Measurements from ENCODE around the gene TAX1BP3. TPM values are rescaled to one million over a fixed set of nuclear protein-coding genes. Genes with fewer than 3 reads are reported as not detected.
A peak's percentile ranks its signal among the peaks of the same experiment; 100 is the strongest.
"Not testable (repeated sequence)": the region's sequence is repeated elsewhere in the genome, so short reads cannot be mapped to it uniquely, and the experiment has no call there.

The TAX1BP3 gene, protein sequence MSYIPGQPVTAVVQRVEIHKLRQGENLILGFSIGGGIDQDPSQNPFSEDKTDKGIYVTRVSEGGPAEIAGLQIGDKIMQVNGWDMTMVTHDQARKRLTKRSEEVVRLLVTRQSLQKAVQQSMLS
- total RNA-seq, result 81.3 and 93.8 TPM in 2 replicates
- long read RNA-seq, transcript TAX1BP3-201 (4 exons, 1,377 nt), result major isoform, 11 of 13 reads
- long read RNA-seq, partial matches to known transcripts, result 2 of 13 reads
- long read RNA-seq, other reads (novel, unspliced or antisense), result 0 of 13 reads

DNA sequence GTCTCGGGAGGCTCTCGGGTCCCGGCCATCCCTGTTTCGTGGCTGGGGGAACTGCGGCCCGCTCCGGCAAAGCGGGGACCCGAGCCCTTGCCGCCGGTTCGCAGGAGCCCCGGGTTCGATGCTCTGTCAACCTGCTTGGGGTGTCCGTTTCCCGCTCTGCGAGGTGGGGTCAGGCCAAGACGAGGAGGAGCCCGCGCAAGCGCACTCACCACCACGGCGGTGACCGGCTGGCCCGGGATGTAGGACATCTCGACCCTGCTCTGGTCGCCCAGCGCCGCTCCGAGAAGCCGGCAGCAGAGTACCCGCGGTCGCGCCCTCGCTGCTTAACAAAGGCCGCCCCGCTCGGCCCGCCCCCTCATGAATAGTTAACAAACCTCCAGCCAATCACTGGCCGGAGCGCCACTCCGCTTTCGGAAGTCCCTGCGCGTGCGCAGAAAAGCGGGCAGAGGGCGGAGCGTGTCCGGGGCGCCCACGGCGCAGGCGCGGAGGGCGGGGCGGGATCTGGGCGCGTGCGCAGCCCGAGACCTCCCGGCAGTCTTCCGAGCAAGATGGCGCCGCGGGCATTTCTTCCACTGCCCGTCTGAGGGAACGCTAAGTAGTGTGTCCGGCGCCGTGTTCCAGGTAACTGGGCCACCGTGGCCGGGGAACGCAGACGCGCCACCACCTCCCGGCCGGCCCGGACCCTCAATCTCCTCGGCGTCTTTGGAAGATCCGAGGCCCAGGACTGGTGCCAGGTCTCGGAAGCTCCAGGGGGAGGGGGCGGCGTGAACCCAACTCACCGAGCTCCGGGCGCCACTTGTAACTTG lies at the start of gene TAX1BP3, which contains the start of gene EMC6:
Gene TAX1BP3 (minus strand): TSS at position 300 of the 806 bp plus-strand sequence. CDS start 52 bp downstream, at position 248.
Gene EMC6 (plus strand): TSS at position 534 of the 806 bp plus-strand sequence. CDS start 335 bp downstream, outside the sequence.
- Mint-ChIP-seq H3K4me1 (ENCODE audit: low read depth) (peaks cover 17% of the 10 kb centered on the region), H3K36me3 (ENCODE audit: insufficient read depth) (peaks cover 5% of the 10 kb centered on the region), H3K27me3 (no peaks in the 10 kb centered on the region), H3K4me3 (ENCODE audit: low read depth) (peak within 1 kb of the TSS; percentile 96), H3K27ac (peak within 1 kb of the TSS; percentile 98), H3K9me3 (ENCODE audit: low read depth) (no peaks in the 10 kb centered on the region)
- DNase-seq (ENCODE audit: low spot score, unreplicated experiment), result peak; percentile 100
- TF ChIP-seq, protein P1, sequence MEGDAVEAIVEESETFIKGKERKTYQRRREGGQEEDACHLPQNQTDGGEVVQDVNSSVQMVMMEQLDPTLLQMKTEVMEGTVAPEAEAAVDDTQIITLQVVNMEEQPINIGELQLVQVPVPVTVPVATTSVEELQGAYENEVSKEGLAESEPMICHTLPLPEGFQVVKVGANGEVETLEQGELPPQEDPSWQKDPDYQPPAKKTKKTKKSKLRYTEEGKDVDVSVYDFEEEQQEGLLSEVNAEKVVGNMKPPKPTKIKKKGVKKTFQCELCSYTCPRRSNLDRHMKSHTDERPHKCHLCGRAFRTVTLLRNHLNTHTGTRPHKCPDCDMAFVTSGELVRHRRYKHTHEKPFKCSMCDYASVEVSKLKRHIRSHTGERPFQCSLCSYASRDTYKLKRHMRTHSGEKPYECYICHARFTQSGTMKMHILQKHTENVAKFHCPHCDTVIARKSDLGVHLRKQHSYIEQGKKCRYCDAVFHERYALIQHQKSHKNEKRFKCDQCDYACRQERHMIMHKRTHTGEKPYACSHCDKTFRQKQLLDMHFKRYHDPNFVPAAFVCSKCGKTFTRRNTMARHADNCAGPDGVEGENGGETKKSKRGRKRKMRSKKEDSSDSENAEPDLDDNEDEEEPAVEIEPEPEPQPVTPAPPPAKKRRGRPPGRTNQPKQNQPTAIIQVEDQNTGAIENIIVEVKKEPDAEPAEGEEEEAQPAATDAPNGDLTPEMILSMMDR (IDR thresholded peaks at IDR 0.05; ENCODE audit: unreplicated experiment), result no peak

DNA sequence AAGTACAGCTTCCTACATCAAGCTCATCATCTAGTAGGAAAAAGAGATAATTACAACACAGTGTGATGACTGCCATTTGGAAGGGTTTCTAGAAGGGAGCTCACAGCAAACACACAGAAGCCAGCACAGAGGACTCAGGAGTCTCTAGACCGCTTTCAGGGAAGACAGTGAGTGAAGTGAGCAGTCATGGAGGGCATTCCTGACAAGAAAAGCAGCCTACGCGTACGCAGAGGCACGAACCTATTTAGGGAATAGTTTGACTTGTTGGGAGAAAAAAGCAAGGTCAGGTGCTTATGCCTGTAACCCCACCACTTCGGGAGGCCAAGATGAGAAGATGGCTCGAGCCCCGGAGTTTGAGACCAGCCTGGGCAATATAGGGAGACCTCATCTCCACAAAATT lies 46.9 kb upstream of the TAX1BP3 start:
- H3K27ac Mint-ChIP-seq, result no peak overlapping the region
- H3K36me3 Mint-ChIP-seq (ENCODE audit: insufficient read depth), result peaks cover 11% of the 10 kb centered on the region
- H3K4me3 Mint-ChIP-seq (ENCODE audit: low read depth), result no peak overlapping the region
- no peaks in the 10 kb centered on the region for H3K9me3 Mint-ChIP-seq (ENCODE audit: low read depth)
- no peaks in the 10 kb centered on the region for H3K4me1 Mint-ChIP-seq (ENCODE audit: low read depth)
- no peaks in the 10 kb centered on the region for H3K27me3 Mint-ChIP-seq
- no peak for DNase-seq (ENCODE audit: low spot score, unreplicated experiment)
- TF ChIP-seq, protein P1 (IDR thresholded peaks at IDR 0.05; ENCODE audit: unreplicated experiment), result no peak

DNA sequence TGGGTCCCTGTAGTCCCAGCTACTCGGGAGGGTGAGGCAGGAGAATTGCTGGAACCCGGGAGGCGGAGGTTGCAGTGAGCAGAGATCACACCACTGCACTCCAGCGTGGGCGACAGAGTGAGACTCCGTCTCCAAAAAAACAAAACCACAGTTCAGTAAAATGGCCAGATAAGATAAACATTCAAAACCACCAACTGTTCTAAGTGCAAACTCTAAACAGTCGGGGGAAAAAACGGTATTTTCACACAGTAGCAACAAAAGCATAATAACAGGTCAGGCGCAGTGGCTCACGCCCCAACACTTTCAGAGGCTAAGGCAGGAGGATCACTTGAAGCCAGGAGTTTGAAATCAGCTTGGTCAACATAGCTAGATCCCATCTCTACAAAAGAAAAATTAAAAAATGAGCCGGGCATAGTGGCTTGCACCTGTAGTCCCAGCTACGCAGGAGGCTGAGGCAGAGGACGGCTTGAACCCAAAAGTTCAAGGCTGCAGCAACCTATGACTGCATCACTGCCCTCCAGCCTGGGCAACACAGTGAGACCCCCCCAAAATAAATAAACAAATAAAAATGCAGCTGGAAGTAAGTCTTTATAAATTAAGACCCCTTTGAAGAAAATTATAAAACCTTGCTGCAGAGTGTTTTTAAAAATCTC lies 44.6 kb upstream of the TAX1BP3 start:
- H3K4me3 Mint-ChIP-seq (ENCODE audit: low read depth), result no peak overlapping the region
- peaks cover 10% of the 10 kb centered on the region for H3K36me3 Mint-ChIP-seq (ENCODE audit: insufficient read depth)
- no peak for DNase-seq (ENCODE audit: low spot score, unreplicated experiment)
- no peaks in the 10 kb centered on the region for H3K27me3 Mint-ChIP-seq
- no peaks in the 10 kb centered on the region for H3K4me1 Mint-ChIP-seq (ENCODE audit: low read depth)
- TF ChIP-seq, protein P1 (IDR thresholded peaks at IDR 0.05; ENCODE audit: unreplicated experiment), result no peak
- no peak overlapping the region for H3K27ac Mint-ChIP-seq
- H3K9me3 Mint-ChIP-seq (ENCODE audit: low read depth), result no peaks in the 10 kb centered on the region

DNA sequence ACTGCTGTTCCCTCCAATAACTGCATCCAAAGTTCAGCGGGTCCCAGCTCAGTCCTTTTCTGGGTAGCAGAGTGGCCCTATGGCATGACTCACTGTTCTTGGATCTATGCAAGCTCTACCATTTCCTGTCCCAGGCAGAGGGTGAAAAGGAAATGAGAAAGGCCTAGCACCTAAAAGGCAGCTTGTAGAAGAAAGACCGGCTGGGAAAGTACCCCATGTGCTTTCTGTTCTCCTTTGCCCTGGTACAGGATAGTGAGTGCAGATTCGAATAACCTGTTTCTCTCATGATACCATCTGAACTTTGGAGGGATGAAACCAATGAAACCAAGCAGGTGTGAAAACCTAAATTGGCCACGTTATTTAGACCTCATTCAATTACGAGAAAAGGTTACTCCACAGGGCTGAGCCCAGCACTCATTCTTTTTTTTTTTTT lies 42.6 kb upstream of the TAX1BP3 start:
- H3K27me3 Mint-ChIP-seq, result no peaks in the 10 kb centered on the region
- TF ChIP-seq, protein P1 (IDR thresholded peaks at IDR 0.05; ENCODE audit: unreplicated experiment), result no peak
- no peak overlapping the region for H3K27ac Mint-ChIP-seq
- no peaks in the 10 kb centered on the region for H3K4me1 Mint-ChIP-seq (ENCODE audit: low read depth)
- H3K9me3 Mint-ChIP-seq (ENCODE audit: low read depth), result no peaks in the 10 kb centered on the region
- H3K36me3 Mint-ChIP-seq (ENCODE audit: insufficient read depth), result peaks cover 6% of the 10 kb centered on the region
- H3K4me3 Mint-ChIP-seq (ENCODE audit: low read depth), result no peak overlapping the region
- no peak for DNase-seq (ENCODE audit: low spot score, unreplicated experiment)

DNA sequence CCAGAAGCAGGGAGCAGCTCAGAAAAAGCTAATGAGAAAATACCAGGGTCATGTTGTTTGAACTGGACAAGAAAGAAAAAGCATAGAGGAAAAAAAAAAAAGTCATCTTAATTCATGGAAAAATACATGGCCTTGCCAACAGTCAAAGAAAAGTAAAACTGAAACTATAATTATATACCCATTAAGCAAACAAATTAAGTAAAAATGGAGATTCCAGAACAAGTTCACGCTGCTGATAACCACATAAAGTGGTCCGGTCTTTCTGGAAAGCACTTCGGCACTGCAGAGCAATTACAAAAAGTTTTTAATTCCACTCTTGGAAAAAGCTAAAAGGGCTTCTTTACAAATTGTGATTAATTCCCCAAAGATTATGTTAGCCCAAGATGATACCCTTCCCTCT lies 40.0 kb upstream of the TAX1BP3 start:
- TF ChIP-seq, protein P1 (IDR thresholded peaks at IDR 0.05; ENCODE audit: unreplicated experiment), result no peak
- no peaks in the 10 kb centered on the region for H3K27me3 Mint-ChIP-seq

DNA sequence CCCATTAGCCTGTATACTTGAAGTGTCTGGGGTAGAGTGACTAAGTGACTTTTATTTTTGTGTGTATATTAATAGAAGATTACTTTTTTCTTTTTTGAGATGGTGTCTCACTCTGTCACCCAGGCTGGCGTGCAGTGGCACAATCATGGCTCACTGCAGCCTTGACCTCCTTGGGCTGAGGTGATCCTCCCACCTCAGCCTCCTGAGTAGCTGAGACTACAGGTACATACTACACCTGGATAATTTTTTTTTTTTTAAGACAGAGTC lies 37.3 kb upstream of the TAX1BP3 start:
- not testable (repeated sequence) for H3K9me3 Mint-ChIP-seq (ENCODE audit: low read depth); H3K36me3 Mint-ChIP-seq (ENCODE audit: insufficient read depth); H3K4me3 Mint-ChIP-seq (ENCODE audit: low read depth); DNase-seq (ENCODE audit: low spot score, unreplicated experiment); H3K4me1 Mint-ChIP-seq (ENCODE audit: low read depth); H3K27ac Mint-ChIP-seq; H3K27me3 Mint-ChIP-seq

More for the DNA sequence above, 40.0 kb upstream of the TAX1BP3 start:
- H3K4me3 Mint-ChIP-seq (ENCODE audit: low read depth), result no peak overlapping the region
- H3K4me1 Mint-ChIP-seq (ENCODE audit: low read depth), result no peaks in the 10 kb centered on the region
- H3K27ac Mint-ChIP-seq, result no peak overlapping the region
- peaks cover 2% of the 10 kb centered on the region for H3K36me3 Mint-ChIP-seq (ENCODE audit: insufficient read depth)
- no peaks in the 10 kb centered on the region for H3K9me3 Mint-ChIP-seq (ENCODE audit: low read depth)
- DNase-seq (ENCODE audit: low spot score, unreplicated experiment), result no peak
